ENCODE results near the gene NPHP4. TPM values are rescaled to one million over a fixed set of nuclear protein-coding genes. Genes with fewer than 3 reads are reported as not detected.

Gene NPHP4
- total RNA-seq, 1 donor from 2014 or later: 3.2 TPM

- Histone ChIP-seq H3K4me3 (ENCODE audit: low read depth, low read length) (no peak overlapping the region), H3K27me3 (ENCODE audit: control insufficient read depth, insufficient read depth, low read length) (no peaks in the 10 kb centered on the region), H3K36me3 (ENCODE audit: control insufficient read depth, insufficient read depth, low read length) (peaks cover 1% of the 10 kb centered on the region)
- no peak for TF ChIP-seq CTCF (IDR thresholded peaks at IDR 0.05; ENCODE audit: insufficient read depth, low read length, severe bottlenecking)
- DNase-seq (ENCODE audit: low read depth) (no peak), FAIRE-seq (no peak)
Measured at GRCh38 chr1:5883129-5884048, 108.8 kb downstream of the NPHP4 start.

GRCh38 chr1:5882367-5883128 lies 109.7 kb downstream of the NPHP4 start:
- Histone ChIP-seq H3K4me3 (ENCODE audit: low read depth, low read length) (no peak overlapping the region), H3K27me3 (ENCODE audit: control insufficient read depth, insufficient read depth, low read length) (no peaks in the 10 kb centered on the region), H3K36me3 (ENCODE audit: control insufficient read depth, insufficient read depth, low read length) (peaks cover 1% of the 10 kb centered on the region)
- FAIRE-seq: no peak
- no peak for DNase-seq (ENCODE audit: low read depth)
- TF ChIP-seq CTCF (IDR thresholded peaks at IDR 0.05; ENCODE audit: insufficient read depth, low read length, severe bottlenecking): no peak

- Histone ChIP-seq H3K27me3 (ENCODE audit: control insufficient read depth, insufficient read depth, low read length) (no peaks in the 10 kb centered on the region), H3K4me3 (ENCODE audit: low read depth, low read length) (no peak overlapping the region), H3K36me3 (ENCODE audit: control insufficient read depth, insufficient read depth, low read length) (peaks cover 1% of the 10 kb centered on the region)
- DNase-seq (ENCODE audit: low read depth): no peak
- TF ChIP-seq CTCF (IDR thresholded peaks at IDR 0.05; ENCODE audit: insufficient read depth, low read length, severe bottlenecking): no peak
- no peak for FAIRE-seq
Measured at GRCh38 chr1:5881526-5882222, 110.6 kb downstream of the NPHP4 start.

GRCh38 chr1:5880630-5881405 lies 111.4 kb downstream of the NPHP4 start:
- no peaks in the 10 kb centered on the region for H3K27me3 ChIP-seq (ENCODE audit: control insufficient read depth, insufficient read depth, low read length)
- FAIRE-seq (no peak), DNase-seq (ENCODE audit: low read depth) (no peak)
- no peak overlapping the region for H3K4me3 ChIP-seq (ENCODE audit: low read depth, low read length)
- peaks cover 1% of the 10 kb centered on the region for H3K36me3 ChIP-seq (ENCODE audit: control insufficient read depth, insufficient read depth, low read length)
- TF ChIP-seq CTCF (IDR thresholded peaks at IDR 0.05; ENCODE audit: insufficient read depth, low read length, severe bottlenecking): no peak

GRCh38 chr1:5879421-5879820 lies 112.8 kb downstream of the NPHP4 start:
- Histone ChIP-seq H3K27me3 (ENCODE audit: control insufficient read depth, insufficient read depth, low read length) (no peaks in the 10 kb centered on the region), H3K36me3 (ENCODE audit: control insufficient read depth, insufficient read depth, low read length) (peaks cover 3% of the 10 kb centered on the region), H3K4me3 (ENCODE audit: low read depth, low read length) (no peak overlapping the region)
- DNase-seq (ENCODE audit: low read depth) (no peak), FAIRE-seq (no peak)
- no peak for TF ChIP-seq CTCF (IDR thresholded peaks at IDR 0.05; ENCODE audit: insufficient read depth, low read length, severe bottlenecking)
